ENCODE measurements around the gene LCA5L.
"Not testable (repeated sequence)": the region's sequence is repeated elsewhere in the genome, so short reads cannot be mapped to it uniquely, and the experiment has no call there.

LCA5L gene

DNA sequence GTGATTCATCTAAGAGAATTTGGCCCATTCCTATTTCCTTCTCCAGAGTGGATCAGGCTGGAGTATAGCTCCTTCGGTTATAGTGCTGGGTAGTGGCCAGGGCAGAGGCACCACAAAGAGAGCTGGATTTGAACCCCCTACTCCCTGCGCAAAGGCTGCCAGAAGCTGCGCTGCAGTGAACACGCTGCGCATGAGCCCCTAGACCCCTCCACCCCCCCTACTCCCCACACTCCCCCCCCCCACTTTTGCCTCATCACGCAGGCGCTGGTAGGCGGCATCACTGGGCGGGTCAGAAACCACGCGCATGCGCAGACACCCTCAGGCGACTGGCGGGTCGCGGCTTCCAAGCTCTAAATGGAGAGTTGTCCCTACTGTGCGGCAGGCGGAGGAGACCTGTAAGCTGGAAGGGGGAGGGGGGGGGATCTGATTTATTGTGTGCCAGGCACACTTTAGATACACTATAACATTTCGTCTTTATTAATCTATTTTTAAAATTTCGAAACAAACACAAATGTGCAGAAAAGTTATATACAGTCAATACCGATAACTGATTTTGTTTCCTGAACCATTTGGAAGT is 58.0 kb downstream of the LCA5L start:
- peak; percentile 84 to 93 (median 89) for DNase-seq (ENCODE audit: low read depth in 3 of 3)

DNA sequence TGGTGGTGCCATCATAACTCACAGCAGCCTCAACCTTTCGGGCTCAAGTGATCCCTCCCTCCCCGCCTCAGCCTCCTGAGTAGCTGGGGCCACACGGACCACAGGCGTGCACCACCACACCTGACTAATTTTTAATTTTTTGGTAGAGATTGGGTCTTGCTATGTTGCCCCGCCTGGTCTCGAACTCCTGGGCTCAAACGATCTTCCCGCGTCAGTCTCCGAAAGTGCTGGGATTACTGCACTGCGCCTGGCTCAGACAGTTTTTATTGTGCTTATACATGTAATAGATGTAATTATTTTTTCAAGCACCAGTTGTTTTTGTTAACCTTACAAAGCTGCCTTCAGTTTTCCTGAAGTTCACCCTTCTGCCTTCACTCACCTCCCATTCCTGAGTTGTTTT is 58.7 kb downstream of the LCA5L start:
- DNase-seq (ENCODE audit: low read depth in 3 of 3): no peak

GRCh38 chr21:39386194-39386593 is 59.4 kb downstream of the LCA5L start:
- no peak for DNase-seq (ENCODE audit: low read depth in 3 of 3)

GRCh38 chr21:39385299-39386145 is 60.1 kb downstream of the LCA5L start:
- peak; percentile 18 to 60 (median 27) for DNase-seq (ENCODE audit: low read depth in 3 of 3)

DNA sequence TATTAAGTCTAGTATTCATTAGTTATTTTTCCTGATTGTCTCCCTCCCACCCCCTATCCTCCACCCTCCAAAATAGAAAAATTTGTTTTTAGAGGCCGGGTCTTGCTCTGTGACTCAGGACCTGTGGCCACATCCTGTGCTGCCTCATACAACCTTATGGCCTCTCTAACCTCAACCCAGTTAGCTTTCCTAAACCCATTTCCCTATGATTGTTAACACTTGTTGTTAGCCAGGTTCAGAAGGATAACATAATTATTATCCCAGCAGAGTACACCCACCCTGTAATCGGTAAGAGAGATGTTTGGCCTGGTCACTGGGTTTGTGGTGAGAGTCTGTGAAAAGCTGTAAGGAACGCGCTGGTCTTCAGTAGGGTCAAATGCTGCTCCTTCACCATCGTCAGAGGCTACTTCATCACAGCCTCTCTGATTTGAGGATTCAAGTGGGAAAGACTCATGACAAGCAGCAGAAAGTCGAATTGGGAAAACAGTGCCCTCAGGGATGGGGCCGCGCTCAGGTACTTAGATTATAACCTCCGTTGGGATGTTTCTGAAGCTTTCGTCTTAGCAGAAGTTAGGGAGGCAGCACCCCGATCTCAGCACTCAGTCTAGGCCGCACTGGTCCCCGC is 60.8 kb downstream of the LCA5L start:
- no peak for DNase-seq (ENCODE audit: low read depth in 3 of 3)

GRCh38 chr21:39382096-39382495 is 63.5 kb downstream of the LCA5L start:
- not testable (repeated sequence) for DNase-seq (ENCODE audit: low read depth in 3 of 3)

- DNase-seq (ENCODE audit: low read depth in 3 of 3): no peak
Measured at GRCh38 chr21:39381009-39381408, 64.6 kb downstream of the LCA5L start.

DNA sequence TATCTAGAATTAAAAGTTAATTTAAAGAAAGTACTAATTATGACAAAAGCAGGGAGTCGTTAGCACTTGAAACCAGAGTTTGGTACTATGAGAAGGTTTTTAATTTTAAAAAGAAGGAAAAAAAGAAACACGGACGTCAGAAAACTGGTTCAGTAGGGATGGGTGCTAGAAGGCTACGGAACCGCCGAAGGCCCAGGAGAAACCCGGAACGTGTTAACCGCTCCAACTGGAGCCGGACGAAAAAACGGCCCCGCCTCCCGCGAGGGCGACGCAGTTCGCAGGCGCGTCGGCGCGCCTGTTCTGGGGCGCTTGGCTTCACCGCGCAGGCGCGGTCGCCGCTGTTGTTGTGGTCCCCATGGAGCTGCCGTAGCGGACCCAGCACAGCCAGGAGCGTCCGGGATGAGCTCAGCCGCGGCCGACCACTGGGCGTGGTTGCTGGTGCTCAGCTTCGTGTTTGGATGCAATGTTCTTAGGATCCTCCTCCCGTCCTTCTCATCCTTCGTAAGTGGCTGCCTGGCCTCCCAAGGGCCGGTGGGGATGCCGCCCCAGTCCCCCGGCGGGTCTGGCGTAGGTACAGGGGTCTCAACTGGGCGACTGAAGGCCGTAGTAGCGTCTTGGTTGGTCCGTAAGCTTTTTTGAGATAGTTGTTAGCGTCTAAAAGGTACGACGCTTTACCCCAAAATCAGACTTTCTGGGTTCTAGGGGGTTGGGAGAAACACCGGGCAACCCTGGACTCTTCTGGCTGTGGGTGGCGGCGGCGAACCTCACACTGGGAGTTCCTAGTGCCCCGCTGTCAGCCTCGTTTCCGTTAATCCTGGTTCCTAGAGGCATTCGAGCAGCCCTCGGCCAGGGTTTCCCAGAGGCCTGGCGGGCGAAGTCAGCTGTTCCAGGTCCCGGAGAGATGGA is 65.3 kb downstream of the LCA5L start:
- peak; percentile 81 to 88 (median 87) for DNase-seq (ENCODE audit: low read depth in 3 of 3)

DNA sequence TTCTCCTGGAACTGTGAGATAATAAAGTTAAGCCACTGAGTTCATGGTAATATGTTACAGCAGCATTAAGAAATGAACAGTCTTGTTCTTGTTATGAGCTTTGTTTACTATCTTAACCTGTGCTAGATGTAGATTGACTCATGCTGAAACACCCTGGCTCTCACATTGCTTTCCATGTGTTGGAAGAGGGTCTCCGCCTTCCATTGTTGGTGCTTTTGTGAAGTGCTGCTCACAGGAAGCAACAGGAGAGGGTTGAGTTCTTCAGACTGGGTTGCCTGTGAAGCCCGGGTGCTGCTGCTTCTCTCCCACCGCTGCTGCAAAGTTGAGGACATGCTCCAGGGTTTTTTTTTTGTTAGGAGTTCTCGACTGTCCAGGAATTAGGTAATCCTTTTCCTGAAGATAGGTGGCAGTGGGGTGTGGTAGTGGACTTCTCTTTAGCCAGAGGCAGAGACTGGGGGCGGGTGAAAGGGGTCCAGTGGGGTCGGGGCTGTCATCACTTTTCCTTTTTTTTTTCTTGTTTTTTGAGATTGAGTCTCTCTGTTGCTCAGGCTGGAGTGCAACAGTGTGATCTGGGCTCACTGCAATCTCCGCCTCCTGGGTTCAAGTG is 68.0 kb downstream of the LCA5L start:
- no peak for DNase-seq (ENCODE audit: low read depth in 3 of 3)

GRCh38 chr21:39375446-39375845 is 70.1 kb downstream of the LCA5L start:
- DNase-seq (ENCODE audit: low read depth in 3 of 3): no peak

DNA sequence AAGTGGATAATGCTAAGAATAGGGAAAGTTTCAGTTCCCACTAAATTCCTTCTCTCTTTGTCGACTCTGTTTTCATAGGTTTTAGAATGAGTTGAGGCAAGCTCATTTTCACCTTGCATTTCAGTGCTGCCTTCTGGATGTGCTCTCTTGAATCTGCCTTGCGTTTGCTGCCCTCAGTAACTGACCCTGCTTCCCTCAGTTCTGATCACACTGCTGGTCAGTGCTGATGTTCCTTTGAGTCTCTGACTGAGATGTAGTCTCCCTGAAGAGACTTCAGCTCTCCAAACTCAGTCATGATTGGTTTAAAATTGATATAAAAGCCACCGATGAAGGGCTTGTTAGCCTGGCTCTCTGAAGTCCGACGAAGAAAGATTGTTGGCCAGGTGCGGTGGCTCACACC is 71.5 kb downstream of the LCA5L start:
- DNase-seq (ENCODE audit: low read depth in 3 of 3): no peak

GRCh38 chr21:39373634-39374033 is 71.9 kb downstream of the LCA5L start:
- no peak for DNase-seq (ENCODE audit: low read depth in 3 of 3)

GRCh38 chr21:39369896-39370288 is 75.7 kb downstream of the LCA5L start:
- DNase-seq (ENCODE audit: low read depth in 3 of 3): not testable (repeated sequence)

- no peak for DNase-seq (ENCODE audit: low read depth in 3 of 3)
Measured at GRCh38 chr21:39367783-39368182, 77.8 kb downstream of the LCA5L start.

GRCh38 chr21:39366563-39366962 is 79.0 kb downstream of the LCA5L start:
- no peak for DNase-seq (ENCODE audit: low read depth in 3 of 3)

- no peak for DNase-seq (ENCODE audit: low read depth in 3 of 3)
Measured at GRCh38 chr21:39364949-39365348, 80.6 kb downstream of the LCA5L start.

DNA sequence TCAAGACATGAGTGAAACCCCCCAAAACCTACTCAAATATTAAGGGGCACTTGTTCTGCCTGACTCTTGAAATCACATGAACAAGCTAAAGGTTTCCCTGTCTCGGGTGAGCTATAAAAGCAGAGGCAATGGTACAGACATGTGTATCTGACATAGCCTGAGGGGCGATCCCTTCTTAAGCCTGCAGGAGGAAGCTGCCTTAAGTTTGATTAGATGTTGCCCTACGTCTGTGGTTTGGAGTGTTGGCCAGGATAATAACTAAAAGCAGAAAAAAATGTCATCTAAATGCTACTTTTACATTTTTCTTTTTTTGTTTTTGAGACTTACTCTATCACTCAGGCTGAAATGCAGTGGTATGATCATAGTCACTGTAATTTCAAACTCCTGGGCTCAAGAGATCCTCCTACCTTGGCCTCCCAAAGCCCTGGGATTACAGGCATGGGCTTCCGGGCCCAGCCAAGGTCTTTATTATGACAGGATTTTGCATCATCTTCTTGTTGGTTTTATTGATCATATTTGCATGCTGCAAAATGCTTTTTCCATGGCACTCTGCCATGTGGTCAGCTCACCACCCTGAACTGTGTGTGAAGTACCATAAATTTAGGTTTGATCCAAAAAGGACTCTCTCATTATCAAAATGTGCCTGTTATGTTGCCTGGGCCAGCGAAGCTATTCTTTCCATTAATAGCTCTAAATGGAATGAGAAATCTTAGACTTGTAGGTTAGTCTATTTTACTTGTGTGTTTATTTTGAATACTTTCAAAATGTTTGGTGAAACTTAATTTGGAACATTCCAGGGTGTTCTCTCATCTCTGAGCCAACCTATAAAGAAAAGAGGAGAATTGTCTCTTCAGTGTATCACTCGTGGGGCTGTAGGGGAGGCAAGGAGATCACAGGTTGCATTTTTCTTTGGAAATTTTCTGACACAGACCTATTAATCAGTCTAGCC is 81.7 kb downstream of the LCA5L start:
- DNase-seq (ENCODE audit: low read depth in 3 of 3): no peak

DNA sequence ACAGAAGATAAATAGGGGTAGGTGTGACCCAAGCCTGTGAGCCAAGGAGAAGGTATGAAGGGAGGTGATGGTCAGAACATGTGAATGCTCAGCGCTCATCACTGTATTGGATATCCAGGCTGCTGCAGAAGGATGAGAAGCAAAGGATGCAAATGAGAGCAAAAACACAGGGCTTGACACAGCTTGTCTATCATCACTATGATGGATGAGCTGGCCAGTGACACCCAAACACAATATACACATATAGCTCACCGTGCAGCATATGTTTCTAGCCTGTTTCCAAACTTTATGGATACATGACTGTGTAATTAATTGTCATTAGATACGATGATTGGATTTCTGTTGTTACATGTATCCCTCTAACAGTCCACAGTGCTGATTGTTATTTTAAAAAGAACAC is 82.8 kb downstream of the LCA5L start:
- DNase-seq (ENCODE audit: low read depth in 3 of 3): no peak

GRCh38 chr21:39359382-39359781 is 86.2 kb downstream of the LCA5L start:
- DNase-seq (ENCODE audit: low read depth in 3 of 3): no peak
